GM13977 (cell line): ENCODE measurements around the gene FAM219B.

Experiments
- DNase-seq: peaks from one replicate; pipeline ENCODE4 v3.0.0; 2012; ENCODE audit warnings: low spot score
- in situ Hi-C: fragments of 300-500 bp; cut with MboI; formaldehyde crosslinking; loops from one replicate; pipeline ENCODE4 v1.12.0; 2022; ENCODE audit warnings: low sequenced_read_pairs, low pct_unique_long_range_greater_than_20kb, mixed read lengths, inconsistent platforms; ENCODE audit not compliant: unreplicated experiment
- TF ChIP-seq, protein P1 (sequence below): IDR thresholded peaks from 2 replicates; pipeline ENCODE4 v1.5.1; 2012; ENCODE audit warnings: mild to moderate bottlenecking, control low read depth; ENCODE audit not compliant: insufficient read depth; ENCODE audit errors: extremely low read depth, missing control alignments

Gene FAM219B, protein sequence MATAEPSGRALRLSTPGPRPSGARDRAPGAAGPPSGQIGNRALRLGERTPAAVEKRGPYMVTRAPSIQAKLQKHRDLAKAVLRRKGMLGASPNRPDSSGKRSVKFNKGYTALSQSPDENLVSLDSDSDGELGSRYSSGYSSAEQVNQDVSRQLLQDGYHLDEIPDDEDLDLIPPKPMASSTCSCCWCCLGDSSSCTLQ

DNA sequence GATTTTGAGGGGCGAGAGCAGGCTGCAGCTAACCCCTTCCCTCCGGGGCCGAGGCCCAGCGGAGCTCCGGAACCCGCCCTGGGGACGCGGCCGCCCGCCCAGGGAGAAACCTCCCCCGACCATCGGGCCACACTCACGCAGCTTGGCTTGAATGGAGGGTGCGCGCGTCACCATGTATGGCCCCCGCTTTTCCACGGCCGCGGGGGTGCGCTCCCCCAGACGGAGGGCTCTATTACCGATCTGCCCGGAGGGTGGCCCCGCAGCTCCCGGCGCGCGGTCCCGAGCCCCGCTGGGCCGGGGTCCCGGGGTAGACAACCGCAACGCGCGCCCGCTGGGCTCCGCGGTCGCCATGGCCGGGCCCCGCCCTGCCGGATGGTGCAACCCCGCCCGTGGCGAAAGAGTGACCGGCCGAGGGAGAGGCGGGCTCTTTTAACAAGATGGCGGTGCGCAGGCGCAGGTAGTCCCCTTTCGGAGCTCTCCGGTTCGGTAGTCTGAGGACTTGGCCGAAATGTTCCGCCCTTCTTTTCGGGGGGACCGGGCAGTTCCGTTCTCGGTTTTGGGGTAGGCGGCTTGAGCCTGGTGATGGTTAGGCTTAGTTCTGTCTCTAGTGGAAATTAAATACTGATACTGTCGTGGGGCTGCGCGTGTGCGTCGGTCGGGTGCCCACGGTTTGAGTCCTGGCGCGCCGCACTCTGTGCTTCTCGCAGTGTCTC lies at the start of gene FAM219B:
TSS of gene FAM219B (minus strand) at position 402 of the 713 bp plus-strand sequence. CDS start at position 351, 51 bp downstream.
- in situ Hi-C loops: no loop called here

DNA sequence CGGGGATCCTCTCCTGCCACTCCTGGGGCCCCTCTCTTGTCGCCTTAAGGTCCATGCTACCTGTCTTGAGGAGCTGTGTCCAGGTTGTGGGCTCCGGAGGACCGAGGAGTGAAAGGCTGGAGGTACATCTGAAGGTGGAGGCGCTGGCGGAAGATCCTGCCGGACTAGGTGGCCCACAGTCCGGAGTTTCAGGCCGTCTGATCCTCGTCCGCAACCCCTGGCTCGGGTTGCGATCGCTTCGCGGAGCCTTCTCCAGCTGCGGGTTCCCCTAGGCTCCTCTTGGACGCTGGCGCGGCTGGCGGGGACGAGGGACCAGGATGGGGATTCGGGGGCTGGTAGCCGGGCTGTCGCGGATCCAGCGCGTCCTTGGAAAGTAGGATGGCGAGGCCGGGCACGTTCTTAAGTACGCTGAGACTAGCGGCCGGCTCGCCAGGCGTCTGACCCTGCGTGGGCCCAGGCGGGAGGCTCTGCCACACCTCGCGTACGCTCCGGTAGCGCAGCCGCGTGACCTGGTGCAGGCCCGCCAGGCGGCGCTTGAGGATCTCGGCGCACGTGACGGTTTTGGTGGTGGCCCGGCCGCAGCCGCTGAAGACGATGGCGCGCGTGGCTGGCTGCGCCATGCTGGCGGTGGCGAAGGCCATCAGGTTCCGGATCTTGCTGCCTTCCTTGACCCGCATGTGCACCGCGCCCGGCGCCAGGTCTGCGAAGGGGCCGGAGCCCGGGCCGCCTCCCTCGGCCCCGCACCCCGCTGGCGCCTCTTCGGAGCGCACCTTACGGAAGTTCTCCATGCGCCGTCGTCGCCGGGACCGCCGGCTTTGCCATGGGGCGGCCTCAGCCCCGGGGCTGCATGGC lies 49.4 kb upstream of the FAM219B start:
- TF ChIP-seq, protein P1, sequence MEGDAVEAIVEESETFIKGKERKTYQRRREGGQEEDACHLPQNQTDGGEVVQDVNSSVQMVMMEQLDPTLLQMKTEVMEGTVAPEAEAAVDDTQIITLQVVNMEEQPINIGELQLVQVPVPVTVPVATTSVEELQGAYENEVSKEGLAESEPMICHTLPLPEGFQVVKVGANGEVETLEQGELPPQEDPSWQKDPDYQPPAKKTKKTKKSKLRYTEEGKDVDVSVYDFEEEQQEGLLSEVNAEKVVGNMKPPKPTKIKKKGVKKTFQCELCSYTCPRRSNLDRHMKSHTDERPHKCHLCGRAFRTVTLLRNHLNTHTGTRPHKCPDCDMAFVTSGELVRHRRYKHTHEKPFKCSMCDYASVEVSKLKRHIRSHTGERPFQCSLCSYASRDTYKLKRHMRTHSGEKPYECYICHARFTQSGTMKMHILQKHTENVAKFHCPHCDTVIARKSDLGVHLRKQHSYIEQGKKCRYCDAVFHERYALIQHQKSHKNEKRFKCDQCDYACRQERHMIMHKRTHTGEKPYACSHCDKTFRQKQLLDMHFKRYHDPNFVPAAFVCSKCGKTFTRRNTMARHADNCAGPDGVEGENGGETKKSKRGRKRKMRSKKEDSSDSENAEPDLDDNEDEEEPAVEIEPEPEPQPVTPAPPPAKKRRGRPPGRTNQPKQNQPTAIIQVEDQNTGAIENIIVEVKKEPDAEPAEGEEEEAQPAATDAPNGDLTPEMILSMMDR: peak; percentile 69
- in situ Hi-C loops: no loop called here
- peak; percentile 73 for DNase-seq

More for the DNA sequence above, at the start of gene FAM219B:
- TF ChIP-seq, protein P1: no peak
- peak; percentile 96 for DNase-seq

DNA sequence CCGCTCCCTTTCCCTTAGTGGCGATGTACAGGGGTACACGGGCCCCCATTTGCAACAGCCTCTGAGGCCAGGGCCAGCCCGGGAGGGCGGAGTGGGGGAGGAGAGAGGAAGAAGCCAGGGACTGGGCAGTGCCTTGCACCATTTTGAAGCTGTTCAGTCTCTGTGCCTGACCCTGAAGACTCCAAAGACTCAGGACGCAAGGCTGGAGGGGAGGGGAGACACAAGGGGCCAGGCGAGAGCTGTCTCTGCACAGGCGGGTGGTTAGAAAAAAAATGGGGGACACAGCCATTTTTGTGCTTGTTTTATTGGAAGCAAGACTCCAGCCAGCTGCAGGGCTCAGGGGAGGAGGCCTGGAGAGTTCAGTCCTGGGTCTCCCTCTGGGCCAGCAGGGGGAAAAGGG lies 48.4 kb upstream of the FAM219B start:
- no peak for DNase-seq
- TF ChIP-seq, protein P1: no peak
- in situ Hi-C loops: no loop called here

DNA sequence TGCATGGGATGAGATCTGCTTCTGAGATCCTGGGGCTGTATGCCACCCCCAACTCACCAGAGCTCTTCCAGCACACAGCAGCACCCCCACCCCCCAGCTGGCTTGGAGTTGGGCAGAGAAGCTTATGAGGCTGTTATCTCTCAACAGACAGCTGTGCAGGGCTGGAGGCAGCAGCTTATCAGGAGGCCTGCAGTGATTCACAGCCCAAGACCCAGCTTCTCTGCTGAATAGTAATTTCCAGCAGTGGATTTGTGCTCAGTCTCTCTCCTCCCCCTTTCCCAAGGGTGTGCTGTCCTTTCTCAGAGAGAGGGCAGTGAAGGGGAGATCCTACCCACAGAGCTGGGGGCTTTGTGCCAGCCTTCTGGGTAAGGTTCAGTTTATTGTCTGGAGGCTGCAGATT lies 47.9 kb upstream of the FAM219B start:
- in situ Hi-C loops: no loop called here
- no peak for DNase-seq
- TF ChIP-seq, protein P1: no peak

DNA sequence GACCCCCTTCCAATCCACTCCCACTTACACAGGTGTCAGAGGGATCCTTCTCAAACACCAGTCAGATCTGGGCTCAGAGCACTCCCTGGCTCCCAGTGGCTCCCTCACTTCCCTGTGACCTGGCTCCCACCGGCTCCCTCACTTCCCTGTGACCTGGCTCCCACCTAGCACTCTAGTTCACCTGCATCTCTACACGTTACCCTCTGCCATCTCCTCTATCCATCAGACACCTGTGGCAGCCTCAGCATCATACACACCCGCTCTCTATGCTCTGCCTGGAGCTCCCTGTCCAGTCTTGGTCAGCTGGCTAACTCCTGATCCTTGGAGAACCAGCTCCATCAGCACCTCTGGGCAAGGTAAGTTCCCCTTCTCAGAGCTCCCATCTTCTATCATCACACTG lies 44.4 kb upstream of the FAM219B start:
- DNase-seq: no peak
- in situ Hi-C loops: no loop called here
- TF ChIP-seq, protein P1: no peak

DNA sequence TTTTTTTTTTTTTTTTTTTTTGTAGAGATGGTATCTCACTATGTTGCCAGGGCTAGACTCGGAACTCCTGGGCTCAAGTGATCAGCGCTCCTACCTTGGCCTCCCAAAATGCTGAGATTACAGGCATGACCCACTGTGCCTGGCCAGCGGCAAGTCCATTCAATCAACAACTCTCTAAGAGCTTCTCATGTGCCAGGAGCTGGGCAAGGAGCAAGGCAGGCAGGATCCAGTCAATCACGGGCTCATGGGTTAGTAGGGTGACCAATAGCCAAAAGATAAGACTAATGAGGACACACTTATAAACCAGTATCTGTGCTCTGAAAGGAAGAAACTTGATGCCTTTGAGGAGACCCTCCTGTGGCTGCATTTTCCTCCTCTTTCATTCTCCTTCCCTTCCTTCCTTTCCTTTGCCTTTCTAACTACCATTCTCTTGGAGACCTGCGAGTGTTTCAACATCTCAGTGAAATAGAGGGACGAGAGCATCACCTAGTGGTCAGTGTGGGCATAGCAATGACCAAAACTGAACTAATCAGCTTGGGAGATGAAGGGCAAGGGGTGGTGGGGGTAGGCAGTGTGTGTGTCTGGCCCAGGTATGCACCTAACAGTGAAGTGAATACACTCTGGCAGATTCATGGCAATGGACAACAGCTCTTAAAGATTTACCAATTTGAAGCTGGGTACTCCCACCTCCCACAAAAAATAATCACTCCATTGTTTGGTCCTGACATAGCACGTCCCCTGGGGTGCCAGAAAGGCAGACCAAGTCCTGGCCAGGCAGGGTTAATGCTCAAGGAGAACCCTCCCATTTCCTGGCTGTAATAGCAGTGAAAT lies 43.6 kb upstream of the FAM219B start:
- DNase-seq: peak; percentile 75
- in situ Hi-C loops: no loop called here

More for the DNA sequence above, 43.6 kb upstream of the FAM219B start:
- TF ChIP-seq, protein P1: peak; percentile 98
